Osteoblast (primary cell): ENCODE results near the gene PIK3IP1. TPM values are rescaled to one million over a fixed set of nuclear protein-coding genes. Genes with fewer than 3 reads are reported as not detected.
A peak's percentile ranks its signal among the peaks of the same experiment; 100 is the strongest.

Source experiments
- DNase-seq: peaks from one replicate; pipeline ENCODE4 v3.0.0; 2011; ENCODE audit warnings: low spot score, mixed read lengths; ENCODE audit not compliant: insufficient read length; ENCODE audit errors: missing footprints
- H2AFZ ChIP-seq: 2 replicates; pipeline ENCODE4 v1.6.0; 2011; ENCODE audit warnings: mild to moderate bottlenecking, low read length
- H3K27ac ChIP-seq: 2 replicates; pipeline ENCODE4 v1.5.1; 2011; ENCODE audit warnings: mild to moderate bottlenecking, low read depth, low read length, moderate library complexity
- H3K27me3 ChIP-seq: 2 replicates; pipeline ENCODE4 v1.6.0; 2012; ENCODE audit warnings: mild to moderate bottlenecking, control low read depth, inconsistent platforms, low read length, moderate library complexity; ENCODE audit not compliant: insufficient read depth
- H3K36me3 ChIP-seq: 2 replicates; pipeline ENCODE4 v1.5.1; 2011; ENCODE audit warnings: mild to moderate bottlenecking, low read length, control low read depth, moderate library complexity; ENCODE audit not compliant: insufficient read depth
- H3K4me1 ChIP-seq: 2 replicates; pipeline ENCODE4 v1.5.1; 2011; ENCODE audit warnings: mild to moderate bottlenecking, low read length, control low read depth, moderate library complexity; ENCODE audit not compliant: insufficient read depth
- H3K4me2 ChIP-seq: 2 replicates; pipeline ENCODE4 v1.6.0; 2011; ENCODE audit warnings: mild to moderate bottlenecking, low read length; ENCODE audit not compliant: insufficient read depth
- H3K4me3 ChIP-seq: fragments of 200-600 bp; sonication (generic); 3 replicates; pipeline ENCODE4 v1.5.1; 2012; ENCODE audit warnings: mild to moderate bottlenecking, low read length, inconsistent platforms; ENCODE audit not compliant: insufficient read depth
- H3K79me2 ChIP-seq: 2 replicates; pipeline ENCODE4 v1.6.0; 2012; ENCODE audit warnings: mild to moderate bottlenecking, low read length, control low read depth, inconsistent platforms; ENCODE audit not compliant: insufficient read depth
- H3K9me3 ChIP-seq: 2 replicates; pipeline ENCODE4 v1.5.1; 2011; ENCODE audit warnings: low read depth, low read length, control low read depth
- H4K20me1 ChIP-seq: 2 replicates; pipeline ENCODE4 v1.6.0; 2012; ENCODE audit warnings: mild to moderate bottlenecking, low read length, control low read depth; ENCODE audit not compliant: insufficient read depth
- total RNA-seq: library from RNA; depleted of rRNA; stranded (reverse); fragments of >200 nt; gene quantifications from 2 replicates; pipeline ENCODE4 v1.2.3, GENCODE V29; 2012
- TF ChIP-seq, protein P1 (sequence below): IDR thresholded peaks from 2 replicates; pipeline ENCODE4 v1.5.1; 2011; ENCODE audit warnings: mild to moderate bottlenecking, low read depth, low read length, moderate library complexity; ENCODE audit errors: extremely low read depth

PIK3IP1 gene
- total RNA-seq, 1 donor = 31.5 TPM

DNA sequence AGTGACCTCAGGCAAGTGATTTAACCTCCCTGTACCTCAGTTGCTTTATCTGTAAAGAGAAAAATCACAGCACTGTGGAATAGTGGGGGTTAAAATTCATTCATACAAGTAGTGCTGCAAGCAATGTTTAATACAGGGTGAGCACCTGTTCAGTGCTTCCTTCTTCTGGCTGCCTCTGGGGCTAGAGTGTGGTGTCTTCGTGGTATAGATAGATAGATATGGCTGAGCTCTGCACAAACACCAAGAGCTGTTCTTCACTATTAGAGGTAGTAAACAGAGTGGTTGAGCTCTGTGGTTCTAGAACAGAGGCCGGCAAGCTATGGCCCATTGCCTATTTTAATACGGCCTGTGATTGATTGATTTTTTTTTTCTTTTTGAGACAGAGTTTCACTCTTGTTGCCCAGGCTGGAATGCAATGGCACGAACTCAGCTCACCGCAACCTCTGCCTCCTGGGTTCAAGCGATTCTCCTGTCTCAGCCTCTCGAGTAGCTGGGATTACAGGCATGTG, 47.3 kb downstream of the PIK3IP1 start:
- no peaks in the 10 kb centered on the region for H3K9me3 ChIP-seq
- H2AFZ ChIP-seq = no peak overlapping the region
- no peak for DNase-seq
- H3K4me2 ChIP-seq = no peak overlapping the region
- TF ChIP-seq, protein P1, sequence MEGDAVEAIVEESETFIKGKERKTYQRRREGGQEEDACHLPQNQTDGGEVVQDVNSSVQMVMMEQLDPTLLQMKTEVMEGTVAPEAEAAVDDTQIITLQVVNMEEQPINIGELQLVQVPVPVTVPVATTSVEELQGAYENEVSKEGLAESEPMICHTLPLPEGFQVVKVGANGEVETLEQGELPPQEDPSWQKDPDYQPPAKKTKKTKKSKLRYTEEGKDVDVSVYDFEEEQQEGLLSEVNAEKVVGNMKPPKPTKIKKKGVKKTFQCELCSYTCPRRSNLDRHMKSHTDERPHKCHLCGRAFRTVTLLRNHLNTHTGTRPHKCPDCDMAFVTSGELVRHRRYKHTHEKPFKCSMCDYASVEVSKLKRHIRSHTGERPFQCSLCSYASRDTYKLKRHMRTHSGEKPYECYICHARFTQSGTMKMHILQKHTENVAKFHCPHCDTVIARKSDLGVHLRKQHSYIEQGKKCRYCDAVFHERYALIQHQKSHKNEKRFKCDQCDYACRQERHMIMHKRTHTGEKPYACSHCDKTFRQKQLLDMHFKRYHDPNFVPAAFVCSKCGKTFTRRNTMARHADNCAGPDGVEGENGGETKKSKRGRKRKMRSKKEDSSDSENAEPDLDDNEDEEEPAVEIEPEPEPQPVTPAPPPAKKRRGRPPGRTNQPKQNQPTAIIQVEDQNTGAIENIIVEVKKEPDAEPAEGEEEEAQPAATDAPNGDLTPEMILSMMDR = no peak
- peaks cover 8% of the 10 kb centered on the region for H4K20me1 ChIP-seq
- H3K79me2 ChIP-seq = peaks cover 18% of the 10 kb centered on the region
- peaks cover 70% of the 10 kb centered on the region for H3K4me1 ChIP-seq
- no peaks in the 10 kb centered on the region for H3K36me3 ChIP-seq
- peak overlapping the region; percentile 83 for H3K27ac ChIP-seq
- no peak overlapping the region for H3K4me3 ChIP-seq
- no peaks in the 10 kb centered on the region for H3K27me3 ChIP-seq

DNA sequence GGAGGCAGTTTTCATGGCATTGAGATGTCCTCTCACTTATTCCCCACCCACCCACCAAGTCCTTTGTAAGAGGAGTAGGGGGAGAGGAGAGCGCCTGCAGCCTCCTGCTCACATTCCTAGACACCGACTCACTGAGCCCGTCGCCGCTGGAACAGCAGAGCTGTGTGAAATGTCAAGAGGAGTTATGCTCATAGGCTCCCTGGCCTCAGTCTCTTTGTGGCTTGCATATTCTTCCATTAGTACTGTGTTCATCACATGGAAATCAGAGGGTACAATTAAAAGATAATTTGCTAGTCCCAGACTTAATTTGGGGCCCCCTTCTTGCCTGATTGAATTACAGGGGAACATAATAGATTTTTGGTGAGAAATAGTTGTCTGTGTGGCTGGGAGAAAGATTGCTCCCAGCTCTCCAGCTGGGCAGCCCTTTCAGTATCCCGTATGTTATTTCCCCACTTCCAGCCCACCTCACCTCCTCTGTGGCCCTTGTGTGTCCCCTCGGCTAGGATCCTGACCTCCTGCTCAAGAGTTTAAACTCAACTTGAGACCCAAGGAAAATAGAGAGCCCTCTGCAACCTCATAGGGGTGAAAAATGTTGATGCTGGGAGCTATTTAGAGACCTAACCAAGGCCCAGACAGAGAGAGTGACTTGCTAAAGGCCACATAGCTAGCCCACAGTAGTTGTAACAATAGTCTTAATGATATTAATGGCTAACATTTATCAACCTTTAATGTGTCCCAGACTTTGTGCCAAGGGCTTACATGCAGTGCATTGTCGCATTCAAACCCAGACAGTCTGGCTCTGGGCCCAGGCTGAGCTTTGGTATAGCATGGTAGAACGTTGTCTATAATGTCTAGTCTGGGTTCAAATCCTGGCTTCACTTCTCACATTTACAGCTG, 48.0 kb downstream of the PIK3IP1 start:
- Histone ChIP-seq H4K20me1 (peaks cover 5% of the 10 kb centered on the region), H3K4me2 (peak overlapping the region; percentile 66), H3K79me2 (peaks cover 11% of the 10 kb centered on the region), H3K9me3 (no peaks in the 10 kb centered on the region), H3K4me1 (peaks cover 69% of the 10 kb centered on the region), H3K36me3 (no peaks in the 10 kb centered on the region), H3K27me3 (no peaks in the 10 kb centered on the region), H2AFZ (peak overlapping the region; percentile 49), H3K27ac (peak overlapping the region; percentile 83), H3K4me3 (no peak overlapping the region)
- DNase-seq = peak; percentile 92
- TF ChIP-seq, protein P1 = no peak

DNA sequence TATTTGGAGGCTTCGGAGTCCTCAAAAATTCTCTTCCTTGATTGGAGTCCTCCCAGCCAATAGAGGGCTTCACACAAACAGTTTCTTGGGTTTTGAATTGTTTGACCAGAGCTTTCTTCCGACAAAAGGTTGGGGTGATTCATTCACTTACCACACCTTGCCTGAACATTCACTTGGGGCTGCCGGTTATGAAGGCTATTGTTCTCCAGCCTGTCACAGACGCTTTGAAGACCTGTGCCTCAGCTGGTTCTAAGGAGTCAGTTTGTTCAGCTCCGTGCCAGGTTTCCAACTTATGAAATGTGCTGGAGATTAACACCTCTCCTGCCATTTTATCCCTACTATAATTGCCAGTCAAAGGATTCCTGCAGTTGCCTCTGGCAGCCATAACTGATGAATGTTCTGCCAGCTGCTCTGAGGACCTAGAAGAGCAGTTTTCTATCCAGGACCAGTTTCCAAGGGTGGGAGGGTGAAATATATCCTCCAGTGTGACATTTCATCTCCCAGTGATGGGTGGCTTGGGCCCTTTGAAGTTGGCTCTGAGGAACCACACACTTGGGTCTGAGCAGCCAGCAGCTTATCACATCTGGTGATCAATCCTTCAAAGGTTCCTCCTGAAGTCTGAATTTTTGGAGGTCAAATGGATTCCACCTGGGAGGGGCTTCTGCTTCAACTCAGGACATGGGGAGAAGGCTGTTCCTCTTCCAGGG, 48.8 kb downstream of the PIK3IP1 start:
- Histone ChIP-seq H3K4me2 (peak overlapping the region; percentile 66), H2AFZ (no peak overlapping the region)

More for the DNA sequence above, 48.8 kb downstream of the PIK3IP1 start:
- Histone ChIP-seq H4K20me1 (no peaks in the 10 kb centered on the region), H3K79me2 (peaks cover 3% of the 10 kb centered on the region), H3K27me3 (no peaks in the 10 kb centered on the region), H3K36me3 (no peaks in the 10 kb centered on the region), H3K9me3 (no peaks in the 10 kb centered on the region), H3K4me1 (peaks cover 61% of the 10 kb centered on the region), H3K4me3 (no peak overlapping the region), H3K27ac (peak overlapping the region; percentile 83)
- DNase-seq = peak; percentile 71
- TF ChIP-seq, protein P1 = no peak
